H9 (cell line): ENCODE data around the gene TRIM59. TPM values are rescaled to one million over a fixed set of nuclear protein-coding genes. Genes with fewer than 3 reads are reported as not detected.
A peak's percentile ranks its signal among the peaks of the same experiment; 100 is the strongest.

Source experiments
- DNase-seq: peaks from one replicate; pipeline ENCODE4 v3.0.0-alpha.2; 2017
- H2AFZ ChIP-seq: one replicate; pipeline ENCODE4 v1.6.1; 2013; ENCODE audit warnings: mild to moderate bottlenecking, low read length, control low read depth, moderate library complexity
- H2AK5ac ChIP-seq: 2 replicates; pipeline ENCODE4 v1.6.1; 2013; ENCODE audit warnings: low read length, control low read depth, mixed read lengths; ENCODE audit not compliant: insufficient read length
- H2BK120ac ChIP-seq: one replicate; pipeline ENCODE4 v1.6.1; 2013; ENCODE audit warnings: low read depth, mild to moderate bottlenecking, low read length, control low read depth, inconsistent platforms; ENCODE audit not compliant: poor library complexity, severe bottlenecking
- H2BK12ac ChIP-seq: 2 replicates; pipeline ENCODE4 v1.6.1; 2013; ENCODE audit warnings: low read length, control low read depth, mixed read lengths, low read depth; ENCODE audit not compliant: insufficient read length
- H2BK15ac ChIP-seq: 2 replicates; pipeline ENCODE4 v1.6.1; 2013; ENCODE audit warnings: low read depth, low read length, control low read depth
- H2BK20ac ChIP-seq: one replicate; pipeline ENCODE4 v1.6.1; 2013; ENCODE audit warnings: low read depth, mild to moderate bottlenecking, low read length, control low read depth, inconsistent platforms; ENCODE audit not compliant: poor library complexity, severe bottlenecking
- H2BK5ac ChIP-seq: 2 replicates; pipeline ENCODE4 v1.6.1; 2013; ENCODE audit warnings: low read length, control low read depth, mixed read lengths; ENCODE audit not compliant: insufficient read length
- H3K14ac ChIP-seq: 2 replicates; pipeline ENCODE4 v1.6.1; 2013; ENCODE audit warnings: low read length, control low read depth; ENCODE audit not compliant: insufficient read depth
- H3K18ac ChIP-seq: 2 replicates; pipeline ENCODE4 v1.6.1; 2013; ENCODE audit warnings: low read depth, mild to moderate bottlenecking, mixed read lengths, low read length, control low read depth; ENCODE audit not compliant: insufficient read length
- H3K23ac ChIP-seq: 2 replicates; pipeline ENCODE4 v1.6.1; 2013; ENCODE audit warnings: low read length, control low read depth, mixed read lengths, low read depth; ENCODE audit not compliant: insufficient read length
- H3K23me2 ChIP-seq: 2 replicates; pipeline ENCODE4 v1.6.1; 2013; ENCODE audit warnings: low read depth, mild to moderate bottlenecking, mixed read lengths, low read length, control low read depth; ENCODE audit not compliant: insufficient read length, poor library complexity, severe bottlenecking
- H3K27ac ChIP-seq: 2 replicates; pipeline ENCODE4 v1.5.1; 2013; ENCODE audit warnings: low read length, control low read depth, mixed read lengths, low read depth; ENCODE audit not compliant: insufficient read length
- H3K27me3 ChIP-seq: 2 replicates; pipeline ENCODE4 v1.6.1; 2013; ENCODE audit warnings: low read length, control low read depth, inconsistent platforms; ENCODE audit not compliant: insufficient read depth
- H3K4ac ChIP-seq: 2 replicates; pipeline ENCODE4 v1.6.1; 2013; ENCODE audit warnings: low read depth, mild to moderate bottlenecking, control low read depth, inconsistent platforms, low read length, moderate library complexity
- H3K4me1 ChIP-seq: 2 replicates; pipeline ENCODE4 v1.6.1; 2013; ENCODE audit warnings: low read length, control low read depth, inconsistent platforms; ENCODE audit not compliant: insufficient read depth
- H3K4me2 ChIP-seq: 2 replicates; pipeline ENCODE4 v1.6.1; 2013; ENCODE audit warnings: low read length, control low read depth, mixed read lengths; ENCODE audit not compliant: insufficient read length, insufficient read depth
- H3K56ac ChIP-seq: 2 replicates; pipeline ENCODE4 v1.6.1; 2013; ENCODE audit warnings: low read depth, mild to moderate bottlenecking, mixed read lengths, low read length, control low read depth; ENCODE audit not compliant: insufficient read length
- H3K79me1 ChIP-seq: 2 replicates; pipeline ENCODE4 v1.6.1; 2013; ENCODE audit warnings: low read depth, mild to moderate bottlenecking, moderate library complexity, low read length, control low read depth, inconsistent platforms; ENCODE audit not compliant: insufficient read depth, poor library complexity, severe bottlenecking
- H3K79me2 ChIP-seq: 2 replicates; pipeline ENCODE4 v1.6.1; 2013; ENCODE audit warnings: low read length, control low read depth, inconsistent platforms; ENCODE audit not compliant: insufficient read depth
- H3K9ac ChIP-seq: 2 replicates; pipeline ENCODE4 v1.6.1; 2013; ENCODE audit warnings: low read length, control low read depth, mixed read lengths; ENCODE audit not compliant: insufficient read length; ENCODE audit errors: extremely low read depth
- H3K9me3 ChIP-seq: one replicate; pipeline ENCODE4 v1.6.1; 2013; ENCODE audit warnings: low read depth, low read length, inconsistent platforms; ENCODE audit not compliant: control insufficient read depth
- H3T11ph ChIP-seq: one replicate; pipeline ENCODE4 v1.6.1; 2013; ENCODE audit warnings: mild to moderate bottlenecking, low read length, control low read depth, inconsistent platforms
- H4K20me1 ChIP-seq: one replicate; pipeline ENCODE4 v1.6.1; 2013; ENCODE audit not compliant: control insufficient read depth, insufficient read length, insufficient read depth
- H4K5ac ChIP-seq: 2 replicates; pipeline ENCODE4 v1.6.1; 2013; ENCODE audit warnings: low read depth, mild to moderate bottlenecking, mixed read lengths, low read length, control low read depth; ENCODE audit not compliant: insufficient read length
- H4K8ac ChIP-seq: replicated peaks from 2 replicates; pipeline ENCODE4 v1.6.1; 2013; ENCODE audit warnings: low read length, control low read depth, mixed read lengths, low read depth; ENCODE audit not compliant: insufficient read length
- H4K91ac ChIP-seq: 2 replicates; pipeline ENCODE4 v1.6.1; 2013; ENCODE audit warnings: low read depth, mild to moderate bottlenecking, moderate library complexity, mixed read lengths, low read length, control low read depth; ENCODE audit not compliant: insufficient read length
- H3K27ac Mint-ChIP-seq, 3 experiments: 2 replicates in 2 of 3; 3 replicates in 1 of 3; pipeline ENCODE4 v1.8.0; 2020 to 2021; ENCODE audit warnings: mixed read lengths in 3 of 3, mild to moderate bottlenecking in 1 of 3, moderate library complexity in 1 of 3
- H3K27me3 Mint-ChIP-seq: 2 replicates; pipeline ENCODE4 v1.8.0; 2021; ENCODE audit warnings: low read depth, mild to moderate bottlenecking, moderate library complexity, mixed read lengths
- H3K36me3 Mint-ChIP-seq, 3 experiments: 2 replicates in 2 of 3; 3 replicates in 1 of 3; pipeline ENCODE4 v1.8.0; 2020 to 2021; ENCODE audit warnings: low read depth in 3 of 3, mixed read lengths in 3 of 3; ENCODE audit not compliant: insufficient read depth in 1 of 3
- H3K4me1 Mint-ChIP-seq, 2 experiments: 2 replicates each; pipeline ENCODE4 v1.8.0; 2020; ENCODE audit warnings: mixed read lengths in 2 of 2
- H3K4me3 Mint-ChIP-seq, 2 experiments: 2 replicates in 1 of 2; 3 replicates in 1 of 2; pipeline ENCODE4 v1.8.0; 2020 to 2021; ENCODE audit warnings: mild to moderate bottlenecking in 2 of 2, mixed read lengths in 2 of 2, moderate library complexity in 1 of 2
- H3K9me3 Mint-ChIP-seq, 2 experiments: 2 replicates in 1 of 2; 3 replicates in 1 of 2; pipeline ENCODE4 v1.8.0; 2020; ENCODE audit warnings: mild to moderate bottlenecking in 2 of 2, mixed read lengths in 2 of 2, moderate library complexity in 1 of 2
- CTCF ChIP-seq: fragments of 200-600 bp; sonication (generic); conservative IDR thresholded peaks from 3 replicates; pipeline ENCODE4 v1.8.0; 2021; ENCODE audit warnings: antibody characterized with exemption, mild to moderate bottlenecking
- whole genome bisulfite sequencing: extraction: QIAGEN DNeasy Blood & Tissue Kit; methylation state at CpG from one replicate; pipeline ENCODE4 v1.1.7; 2013; ENCODE audit warnings: missing lambda C conversion rate, low lambda C conversion rate, mixed read lengths; ENCODE audit not compliant: insufficient read length; ENCODE audit errors: extremely low coverage; 5-methylcytosine and 5-hydroxymethylcytosine counted together
- total RNA-seq: library from RNA; stranded (reverse); gene quantifications from 2 replicates; pipeline ENCODE4 v1.2.1, GENCODE V29; 2021

The TRIM59 gene
- total RNA-seq, 1 experiment from 2014 or later = 47.6 TPM

- Mint-ChIP-seq H3K36me3 (peaks cover 11 to 26% (median 11%) of the 10 kb centered on the region in 3 experiments), H3K4me3 (peak overlapping the region; percentile 96 to 97), H3K27ac (peak overlapping the region; percentile 98 to 100 (median 99)), H3K9me3 (peaks cover 0 to 7% of the 10 kb centered on the region in 2 experiments; a peak in 2 of 5 replicates), H3K4me1 (peaks cover 21 to 29% of the 10 kb centered on the region in 2 experiments), H3K27me3 (no peaks in the 10 kb centered on the region; the same call in none of the 2 replicates)
- Histone ChIP-seq H3K79me1 (no peaks in the 10 kb centered on the region), H3K79me2 (peaks cover 19% of the 10 kb centered on the region; the same call in 1 of the 2 replicates), H3K23me2 (peaks cover 8% of the 10 kb centered on the region), H3K4me2 (peak overlapping the region; percentile 61), H4K20me1 (no peaks in the 10 kb centered on the region), H3K27ac (peak overlapping the region; percentile 84), H2AK5ac (no peak overlapping the region), H3K9me3 (no peaks in the 10 kb centered on the region), H3K18ac (no peak overlapping the region), H4K8ac (no peak overlapping the region), H4K91ac (no peak overlapping the region), H2BK120ac (no peak overlapping the region), H2BK20ac (no peak overlapping the region), H2AFZ (no peak overlapping the region), H2BK5ac (no peak overlapping the region), H3K14ac (no peak overlapping the region; the same call in 1 of the 2 replicates), H2BK12ac (no peak overlapping the region), H3K4ac (no peak overlapping the region; the same call in 1 of the 2 replicates), H2BK15ac (no peak overlapping the region), H3K9ac (peak overlapping the region; percentile 88), H4K5ac (no peak overlapping the region), H3K23ac (no peak overlapping the region), H3T11ph (no peak overlapping the region), H3K56ac (no peak overlapping the region), H3K4me1 (no peaks in the 10 kb centered on the region), H3K27me3 (no peaks in the 10 kb centered on the region)
- TF ChIP-seq CTCF = no peak
- no peak for DNase-seq
- no CpG with 5 or more reads among the region's 3 CpGs for WGBS
Measured at GRCh38 chr3:160450846-160451245, 1.3 kb upstream of the TRIM59 start.
